CD14-positive monocyte (primary cell): ENCODE data around the gene CDC7. TPM values are rescaled to one million over a fixed set of nuclear protein-coding genes. Genes with fewer than 3 reads are reported as not detected.
A peak's percentile ranks its signal among the peaks of the same experiment; 100 is the strongest.

Experiments used
- DNase-seq, 3 donors: peaks; one replicate each; pipeline ENCODE4 v3.0.0-alpha.2; 2011 to 2022
- H2AFZ ChIP-seq: 2 replicates; pipeline ENCODE4 v1.6.0; 2012; ENCODE audit warnings: mild to moderate bottlenecking, low read depth, low read length, inconsistent platforms; ENCODE audit not compliant: insufficient read depth, poor library complexity, severe bottlenecking
- H3K27ac ChIP-seq, 2 donors: 1 replicate in 1 of 2; 2 replicates in 1 of 2; pipeline ENCODE4 v1.5.1; 2012 to 2013; ENCODE audit warnings: low read length in 2 of 2, control low read depth in 1 of 2, inconsistent platforms in 1 of 2, low read depth in 1 of 2, mild to moderate bottlenecking in 1 of 2
- H3K27me3 ChIP-seq, 2 donors: one replicate each; pipeline versions ENCODE4 v1.6.0 to v1.6.1; 2011 to 2013; ENCODE audit warnings: low read length in 2 of 2; ENCODE audit not compliant: control insufficient read depth in 2 of 2, insufficient read depth in 2 of 2
- H3K36me3 ChIP-seq, 2 donors: replicated peaks in 1 of 2; 1 replicate in 1 of 2; 2 replicates in 1 of 2; pipeline versions ENCODE4 v1.5.1 to v1.6.1; 2012 to 2013; ENCODE audit warnings: low read length in 2 of 2, control low read depth in 1 of 2, inconsistent platforms in 1 of 2, mild to moderate bottlenecking in 1 of 2; ENCODE audit not compliant: insufficient read depth in 2 of 2, control insufficient read depth in 1 of 2
- H3K4me1 ChIP-seq, 2 donors: 1 replicate in 1 of 2; 2 replicates in 1 of 2; pipeline versions ENCODE4 v1.5.1 to v1.6.1; 2012 to 2013; ENCODE audit warnings: low read length in 2 of 2, control low read depth in 1 of 2, inconsistent platforms in 1 of 2, mild to moderate bottlenecking in 1 of 2, moderate library complexity in 1 of 2; ENCODE audit not compliant: insufficient read depth in 2 of 2, control insufficient read depth in 1 of 2
- H3K4me2 ChIP-seq: replicated peaks from 2 replicates; pipeline ENCODE3; 2012; ENCODE audit warnings: low read length, moderate library complexity, mild to moderate bottlenecking; ENCODE audit not compliant: poor library complexity, severe bottlenecking; ENCODE audit errors: extremely low read depth
- H3K4me3 ChIP-seq, 3 experiments: fragments of 200-600 bp in 1 of 3; sonication (generic) in 1 of 3; replicated peaks in 1 of 3; 1 replicate in 2 of 3; 2 replicates in 1 of 3; pipeline ENCODE4 v1.5.1; 2011 to 2013; ENCODE audit warnings: low read length in 3 of 3, mild to moderate bottlenecking in 3 of 3, control low read depth in 2 of 3, low read depth in 2 of 3, inconsistent platforms in 1 of 3, moderate library complexity in 1 of 3
- H3K79me2 ChIP-seq: 2 replicates; pipeline ENCODE4 v1.6.0; 2012; ENCODE audit warnings: mild to moderate bottlenecking, control low read depth, inconsistent platforms, low read length, moderate library complexity; ENCODE audit not compliant: insufficient read depth
- H3K9ac ChIP-seq: 2 replicates; pipeline ENCODE4 v1.6.0; 2017; ENCODE audit warnings: low read length, mild to moderate bottlenecking; ENCODE audit not compliant: insufficient read depth, poor library complexity, severe bottlenecking
- H3K9me3 ChIP-seq, 2 donors: replicated peaks in 1 of 2; 1 replicate in 1 of 2; 2 replicates in 1 of 2; pipeline versions ENCODE4 v1.5.1 to v1.6.1; 2012 to 2013; ENCODE audit warnings: low read length in 2 of 2, control low read depth in 1 of 2; ENCODE audit not compliant: control insufficient read depth in 1 of 2, insufficient read depth in 1 of 2
- H4K20me1 ChIP-seq: 2 replicates; pipeline ENCODE4 v1.6.0; 2012; ENCODE audit warnings: mild to moderate bottlenecking, low read length, control low read depth, moderate library complexity; ENCODE audit not compliant: insufficient read depth
- H3K27ac Mint-ChIP-seq, 7 donors: one replicate each; pipeline ENCODE4 v1.8.0; 2020; ENCODE audit warnings: mild to moderate bottlenecking in 7 of 7, mixed read lengths in 7 of 7, moderate library complexity in 6 of 7, inconsistent platforms in 2 of 7
- H3K27me3 Mint-ChIP-seq, 3 donors: one replicate each; pipeline ENCODE4 v1.8.0; 2021 to 2022; ENCODE audit warnings: low read depth in 3 of 3, mild to moderate bottlenecking in 3 of 3, mixed read lengths in 3 of 3, moderate library complexity in 3 of 3, inconsistent platforms in 1 of 3
- H3K36me3 Mint-ChIP-seq, 2 donors: one replicate each; pipeline ENCODE4 v1.8.0; 2020; ENCODE audit warnings: mixed read lengths in 2 of 2, inconsistent platforms in 1 of 2, mild to moderate bottlenecking in 1 of 2
- H3K4me1 Mint-ChIP-seq: one replicate; pipeline ENCODE4 v1.8.0; 2020; ENCODE audit warnings: mild to moderate bottlenecking, mixed read lengths
- H3K4me3 Mint-ChIP-seq, 2 donors: one replicate each; pipeline ENCODE4 v1.8.0; 2020; ENCODE audit warnings: mild to moderate bottlenecking in 2 of 2, mixed read lengths in 2 of 2, moderate library complexity in 1 of 2
- H3K9me3 Mint-ChIP-seq, 7 donors: one replicate each; pipeline ENCODE4 v1.8.0; 2020 to 2022; ENCODE audit warnings: mixed read lengths in 7 of 7, mild to moderate bottlenecking in 6 of 7, moderate library complexity in 6 of 7, inconsistent platforms in 2 of 7
- WGBS: methylation state at CpG from one replicate; pipeline ENCODE4 v1.1.5; 2013; ENCODE audit warnings: missing lambda C conversion rate; ENCODE audit not compliant: insufficient coverage; 5-methylcytosine and 5-hydroxymethylcytosine counted together
- intact Hi-C, 2 donors: fragments of 100-400 bp; cut with micrococcal nuclease; formaldehyde crosslinking; loops; one replicate each; pipeline versions ENCODE4 v1.15.0 to v1.15.1; 2023
- polyA plus RNA-seq, 3 donors: library from polyadenylated mRNA; depleted of rRNA in 1 of 3; unstranded in 2 of 3; stranded (reverse) in 1 of 3; fragments of 300-500 nt in 2 of 3; fragments of >200 nt in 1 of 3; fragmentation: Illumina TruSeq in 2 of 3; gene quantifications; 1 replicate in 2 of 3; 2 replicates in 1 of 3; pipeline ENCODE4 v1.2.3, GENCODE V29; 2012 to 2021
- TF ChIP-seq, protein P1 (sequence below): fragments of 200-600 bp; IDR thresholded peaks from one replicate; pipeline ENCODE4 v1.8.0; 2022; ENCODE audit warnings: antibody characterized with exemption, mild to moderate bottlenecking

CDC7 gene
- polyA plus RNA-seq, 3 donors, result 1.5 to 2.3 (median 1.5) TPM

DNA sequence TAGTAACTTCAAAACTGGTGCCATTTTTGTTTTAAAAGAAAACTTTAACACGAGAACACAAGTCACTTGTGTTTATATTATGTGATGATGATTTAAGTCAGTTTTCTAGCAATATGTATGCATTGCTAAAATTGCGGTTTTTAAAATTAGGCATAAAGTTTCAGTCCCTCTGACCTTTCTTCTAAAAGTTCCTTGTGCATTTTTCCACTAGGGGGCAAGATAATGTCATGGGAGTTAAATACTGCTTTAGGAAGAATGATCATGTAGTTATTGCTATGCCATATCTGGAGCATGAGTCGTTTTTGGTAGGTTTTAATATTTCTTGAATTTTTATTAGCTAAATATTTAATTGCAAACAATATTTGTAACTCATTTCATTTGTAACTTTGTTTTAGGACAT is 10.7 kb downstream of the CDC7 start:
- no peaks in the 10 kb centered on the region for H3K9me3 ChIP-seq
- no peaks in the 10 kb centered on the region for H3K27me3 ChIP-seq
- H3K9ac ChIP-seq, result no peak overlapping the region
- H3K4me1 Mint-ChIP-seq, result no peaks in the 10 kb centered on the region
- H2AFZ ChIP-seq, result no peak overlapping the region
- no peaks in the 10 kb centered on the region for H3K9me3 Mint-ChIP-seq
- no peak overlapping the region for H3K27ac ChIP-seq
- intact Hi-C loops, result loop anchor here (5.0 kb wide), 1 partner anchor 416 kb away; no protein-coding TSS in a partner anchor
- H3K36me3 Mint-ChIP-seq, result peaks cover 50 to 60% of the 10 kb centered on the region in 2 donors
- peak in 2 of 3 donors; percentile 13 to 18 for DNase-seq
- TF ChIP-seq, protein P1, sequence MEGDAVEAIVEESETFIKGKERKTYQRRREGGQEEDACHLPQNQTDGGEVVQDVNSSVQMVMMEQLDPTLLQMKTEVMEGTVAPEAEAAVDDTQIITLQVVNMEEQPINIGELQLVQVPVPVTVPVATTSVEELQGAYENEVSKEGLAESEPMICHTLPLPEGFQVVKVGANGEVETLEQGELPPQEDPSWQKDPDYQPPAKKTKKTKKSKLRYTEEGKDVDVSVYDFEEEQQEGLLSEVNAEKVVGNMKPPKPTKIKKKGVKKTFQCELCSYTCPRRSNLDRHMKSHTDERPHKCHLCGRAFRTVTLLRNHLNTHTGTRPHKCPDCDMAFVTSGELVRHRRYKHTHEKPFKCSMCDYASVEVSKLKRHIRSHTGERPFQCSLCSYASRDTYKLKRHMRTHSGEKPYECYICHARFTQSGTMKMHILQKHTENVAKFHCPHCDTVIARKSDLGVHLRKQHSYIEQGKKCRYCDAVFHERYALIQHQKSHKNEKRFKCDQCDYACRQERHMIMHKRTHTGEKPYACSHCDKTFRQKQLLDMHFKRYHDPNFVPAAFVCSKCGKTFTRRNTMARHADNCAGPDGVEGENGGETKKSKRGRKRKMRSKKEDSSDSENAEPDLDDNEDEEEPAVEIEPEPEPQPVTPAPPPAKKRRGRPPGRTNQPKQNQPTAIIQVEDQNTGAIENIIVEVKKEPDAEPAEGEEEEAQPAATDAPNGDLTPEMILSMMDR, result peak; percentile 60
- no peak overlapping the region for H3K4me2 ChIP-seq
- H3K4me3 ChIP-seq, result no peak overlapping the region
- H3K79me2 ChIP-seq, result peaks cover 17% of the 10 kb centered on the region
- H3K4me1 ChIP-seq, result no peaks in the 10 kb centered on the region
- no peaks in the 10 kb centered on the region for H3K27me3 Mint-ChIP-seq
- H3K27ac Mint-ChIP-seq, result no peak overlapping the region
- H4K20me1 ChIP-seq, result no peaks in the 10 kb centered on the region
- no peak overlapping the region for H3K4me3 Mint-ChIP-seq
- no CpG with 5 or more reads among the region's 3 CpGs for WGBS
- peaks cover 22 to 67% of the 10 kb centered on the region in 2 donors for H3K36me3 ChIP-seq

DNA sequence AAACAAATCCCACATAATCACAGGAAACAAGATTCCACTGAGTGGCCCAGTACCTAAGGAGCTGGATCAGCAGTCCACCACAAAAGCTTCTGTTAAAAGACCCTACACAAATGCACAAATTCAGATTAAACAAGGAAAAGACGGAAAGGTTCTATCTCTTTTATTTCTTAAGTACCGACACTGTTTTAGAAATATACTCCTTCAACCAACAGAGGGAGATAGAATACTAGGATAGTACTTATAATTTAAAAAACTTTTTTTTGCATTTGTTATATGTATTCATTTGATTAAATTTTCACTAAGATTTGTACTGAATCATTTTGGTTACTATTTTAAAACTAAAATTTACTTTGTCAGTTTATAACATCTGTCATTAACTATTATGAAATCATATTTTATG is 12.5 kb downstream of the CDC7 start:
- intact Hi-C loops, result loop anchor here (5.0 kb wide), 1 partner anchor 414 kb away; no protein-coding TSS in a partner anchor
- Mint-ChIP-seq H3K9me3 (no peaks in the 10 kb centered on the region), H3K27ac (no peak overlapping the region)

More for the DNA sequence above, 12.5 kb downstream of the CDC7 start:
- Histone ChIP-seq H4K20me1 (no peaks in the 10 kb centered on the region), H3K79me2 (peaks cover under 1% of the 10 kb centered on the region), H2AFZ (no peak overlapping the region), H3K36me3 (peaks cover 26 to 82% of the 10 kb centered on the region in 2 donors), H3K27ac (no peak overlapping the region), H3K4me1 (no peaks in the 10 kb centered on the region), H3K27me3 (no peaks in the 10 kb centered on the region), H3K9ac (no peak overlapping the region), H3K9me3 (no peaks in the 10 kb centered on the region), H3K4me2 (no peak overlapping the region), H3K4me3 (no peak overlapping the region)
- H3K4me1 Mint-ChIP-seq, result no peaks in the 10 kb centered on the region
- peaks cover 58 to 73% of the 10 kb centered on the region in 2 donors for H3K36me3 Mint-ChIP-seq
- WGBS, result no CpG with 5 or more reads among the region's 2 CpGs
- H3K4me3 Mint-ChIP-seq, result no peak overlapping the region
- no peaks in the 10 kb centered on the region for H3K27me3 Mint-ChIP-seq
- DNase-seq, result no peak
- TF ChIP-seq, protein P1, result no peak
